Putamen (tissue), 1 donor: ENCODE data around the gene ROCK2.
"Not testable (repeated sequence)": the region's sequence is repeated elsewhere in the genome, so short reads cannot be mapped to it uniquely, and the experiment has no call there.

Source experiments
- DNase-seq: peaks from one replicate; pipeline ENCODE4 v3.0.0-alpha.2; 2016; ENCODE audit warnings: low spot score

The ROCK2 gene

GRCh38 chr2:11177871-11178690 is 166.4 kb downstream of the ROCK2 start:
- no peak for DNase-seq

GRCh38 chr2:11175293-11175795 is 169.1 kb downstream of the ROCK2 start:
- no peak for DNase-seq

- DNase-seq: no peak
Observed at GRCh38 chr2:11174222-11174621, 170.2 kb downstream of the ROCK2 start.

- no peak for DNase-seq
Observed at GRCh38 chr2:11169333-11169732, 175.1 kb downstream of the ROCK2 start.

GRCh38 chr2:11168488-11168887 is 175.9 kb downstream of the ROCK2 start:
- no peak for DNase-seq

- no peak for DNase-seq
Observed at GRCh38 chr2:11166476-11166875, 178.0 kb downstream of the ROCK2 start.

GRCh38 chr2:11165046-11165445 is 179.4 kb downstream of the ROCK2 start:
- not testable (repeated sequence) for DNase-seq

- DNase-seq: no peak
Observed at GRCh38 chr2:11163439-11164317, 180.8 kb downstream of the ROCK2 start.

- no peak for DNase-seq
Observed at GRCh38 chr2:11161747-11162146, 182.7 kb downstream of the ROCK2 start.

GRCh38 chr2:11160731-11161455 is 183.5 kb downstream of the ROCK2 start:
- DNase-seq: no peak

- DNase-seq: no peak
Observed at GRCh38 chr2:11160256-11160655, 184.2 kb downstream of the ROCK2 start.

GRCh38 chr2:11159574-11160170 is 184.8 kb downstream of the ROCK2 start:
- DNase-seq: no peak

GRCh38 chr2:11158916-11159573 is 185.4 kb downstream of the ROCK2 start:
- no peak for DNase-seq

GRCh38 chr2:11157731-11158130 is 186.7 kb downstream of the ROCK2 start:
- DNase-seq: no peak

GRCh38 chr2:11157296-11157695 is 187.1 kb downstream of the ROCK2 start:
- no peak for DNase-seq

- DNase-seq: no peak
Observed at GRCh38 chr2:11156396-11157075, 187.9 kb downstream of the ROCK2 start.

- no peak for DNase-seq
Observed at GRCh38 chr2:11155381-11156035, 188.9 kb downstream of the ROCK2 start, which contains the start of gene SLC66A3. Gene SLC66A3 (plus strand): TSS chr2:11155467. CDS start chr2:11155547, 80 bp downstream.

- DNase-seq: peak; percentile 94
Observed at GRCh38 chr2:11154923-11155380, 189.5 kb downstream of the ROCK2 start.

- no peak for DNase-seq
Observed at GRCh38 chr2:11154016-11154922, 190.2 kb downstream of the ROCK2 start.
